ENCODE results near the gene UBL4A. TPM values are rescaled to one million over a fixed set of nuclear protein-coding genes. Genes with fewer than 3 reads are reported as not detected.

The UBL4A gene
- polyA plus RNA-seq, 2 of the 4 experiments (the other 2 are of a cell fraction), result 26.4 to 37.7 TPM

- FAIRE-seq (no peak), ATAC-seq (no peak), DNase-seq (ENCODE audit: low read depth in 1 of 2, low spot score in 1 of 2) (no peak)
- ChIA-PET POLR2A (no interaction called here), CTCF (interaction anchor here (0.8 to 3.0 kb wide), 3 partner anchors 9 to 72 kb away, joined by 3 to 11 read pairs (median 4); no protein-coding TSS in a partner anchor)
- Histone ChIP-seq H3K9me3 (no peaks in the 10 kb centered on the region), H3K27ac (no peak overlapping the region), H3K4me2 (peak overlapping the region; percentile 99; the same call in 2 of the 3 replicates), H3K4me1 (peaks cover 12% of the 10 kb centered on the region), H3K4me3 (no peak overlapping the region)
- no peak for TF ChIP-seq MAX (IDR thresholded peaks at IDR 0.05)
- 96% methylated on average over 16 of the region's 16 CpGs for WGBS (ENCODE audit: missing lambda C conversion rate)
Measured at GRCh38 chrX:154445776-154446175, 40.6 kb downstream of the UBL4A start.

GRCh38 chrX:154444755-154445246 lies 41.6 kb downstream of the UBL4A start:
- 92% methylated on average over 2 of the region's 13 CpGs for WGBS (ENCODE audit: missing lambda C conversion rate)
- DNase-seq (ENCODE audit: low read depth in 1 of 2, low spot score in 1 of 2) (no peak), ATAC-seq (peak in 1 of 2 experiments; percentile 43; a peak in 3 of 6 replicates), FAIRE-seq (no peak)
- H3K4me1 ChIP-seq, result peaks cover 12% of the 10 kb centered on the region
- peak overlapping the region; percentile 92 to 96 for H3K27ac ChIP-seq
- H3K4me3 ChIP-seq, result peak overlapping the region; percentile 99
- H3K9me3 ChIP-seq, result no peaks in the 10 kb centered on the region
- CTCF ChIA-PET, result interaction anchor here (0.8 to 3.0 kb wide), 3 partner anchors 9 to 71 kb away, joined by 3 to 11 read pairs (median 3); no protein-coding TSS in a partner anchor
- peak overlapping the region; percentile 99 for H3K4me2 ChIP-seq
- POLR2A ChIA-PET, result interaction anchor here (0.5 kb wide), 1 partner anchor 101 kb away, joined by 4 read pairs; no protein-coding TSS in a partner anchor
- TF ChIP-seq FOXS1 (CRISPR knock-in tag; IDR thresholded peaks at IDR 0.05) (no peak), FOSL2 (IDR thresholded peaks at IDR 0.05) (no peak), FOSL2 (CRISPR knock-in tag; IDR thresholded peaks at IDR 0.05) (no peak), REST (IDR thresholded peaks at IDR 0.05) (no peak), CTCF (IDR thresholded peaks at IDR 0.05) (no peak), HDAC2 (IDR thresholded peaks at IDR 0.05) (no peak)

GRCh38 chrX:154443992-154444754 lies 42.2 kb downstream of the UBL4A start, which contains the start of gene FAM50A:
Gene FAM50A (plus strand): TSS chrX:154444141. CDS start chrX:154444236, 95 bp downstream.
- POLR2A ChIA-PET, result interaction anchor here (0.7 kb wide), 1 partner anchor 10 kb away, joined by 3 read pairs; no protein-coding TSS in a partner anchor
- peak within 1 kb of the TSS; percentile 92 to 96 for H3K27ac ChIP-seq
- peak within 1 kb of the TSS; percentile 99 for H3K4me3 ChIP-seq
- WGBS (ENCODE audit: missing lambda C conversion rate), result 0% methylated on average over 5 of the region's 94 CpGs
- H3K4me1 ChIP-seq, result peaks cover 12% of the 10 kb centered on the region
- CTCF ChIA-PET, result interaction anchor here (1.0 to 3.0 kb wide), 2 partner anchors 9 to 71 kb away, joined by 3 to 11 read pairs; no protein-coding TSS in a partner anchor
- peak within 1 kb of the TSS; percentile 99 for H3K4me2 ChIP-seq
- no peak for FAIRE-seq
- TF ChIP-seq RNF2 (IDR thresholded peaks at IDR 0.05; ENCODE audit: borderline replicate concordance, low read depth), result no peak
- TF ChIP-seq EP300 (IDR thresholded peaks at IDR 0.05), result no peak
- peak; percentile 37 to 56; a peak in 2 of 5 replicates for TF ChIP-seq JUN (IDR thresholded peaks at IDR 0.05)
- TF ChIP-seq MYC (IDR thresholded peaks at IDR 0.05; ENCODE audit: borderline replicate concordance, low read length), result no peak
- 0 out of 3 replicates have a peak, but pooled peaks have one; percentile 32 for TF ChIP-seq BCL3 (IDR thresholded peaks at IDR 0.05)
- TF ChIP-seq RAD21 (conservative IDR thresholded peaks at IDR 0.05 in 1 of 2, IDR thresholded peaks at IDR 0.05 in 1 of 2), result no peak
- peak; percentile 29; the same call in 1 of the 2 replicates for TF ChIP-seq POLR2A (IDR thresholded peaks at IDR 0.05; ENCODE audit: low read length)
- TF ChIP-seq ZFP36 (IDR thresholded peaks at IDR 0.05; ENCODE audit: borderline replicate concordance, partially characterized antibody), result no peak
- peak; percentile 15; the same call in 1 of the 2 replicates for TF ChIP-seq MAX (IDR thresholded peaks at IDR 0.05)
- no peak for TF ChIP-seq ATOH8 (CRISPR knock-in tag; IDR thresholded peaks at IDR 0.05; ENCODE audit: low read depth)
- no peak for TF ChIP-seq SREBF2 (IDR thresholded peaks at IDR 0.05)
- no peak for TF ChIP-seq HOXA7 (CRISPR knock-in tag; IDR thresholded peaks at IDR 0.05)
- DNase-seq (ENCODE audit: low read depth in 1 of 2, low spot score in 1 of 2), result peak; percentile 54 to 79
- no peaks in the 10 kb centered on the region for H3K9me3 ChIP-seq
- ATAC-seq, result peak; percentile 79 to 87

Data from A549 (cell line).